ENCODE measurements around the gene GJC1. TPM values are rescaled to one million over a fixed set of nuclear protein-coding genes. Genes with fewer than 3 reads are reported as not detected.
A peak's percentile ranks its signal among the peaks of the same experiment; 100 is the strongest.

GJC1 gene
- total and polyA plus RNA-seq, 2 donors from 2014 or later: 1.8 to 6.5 TPM

- TF ChIP-seq, protein P1, sequence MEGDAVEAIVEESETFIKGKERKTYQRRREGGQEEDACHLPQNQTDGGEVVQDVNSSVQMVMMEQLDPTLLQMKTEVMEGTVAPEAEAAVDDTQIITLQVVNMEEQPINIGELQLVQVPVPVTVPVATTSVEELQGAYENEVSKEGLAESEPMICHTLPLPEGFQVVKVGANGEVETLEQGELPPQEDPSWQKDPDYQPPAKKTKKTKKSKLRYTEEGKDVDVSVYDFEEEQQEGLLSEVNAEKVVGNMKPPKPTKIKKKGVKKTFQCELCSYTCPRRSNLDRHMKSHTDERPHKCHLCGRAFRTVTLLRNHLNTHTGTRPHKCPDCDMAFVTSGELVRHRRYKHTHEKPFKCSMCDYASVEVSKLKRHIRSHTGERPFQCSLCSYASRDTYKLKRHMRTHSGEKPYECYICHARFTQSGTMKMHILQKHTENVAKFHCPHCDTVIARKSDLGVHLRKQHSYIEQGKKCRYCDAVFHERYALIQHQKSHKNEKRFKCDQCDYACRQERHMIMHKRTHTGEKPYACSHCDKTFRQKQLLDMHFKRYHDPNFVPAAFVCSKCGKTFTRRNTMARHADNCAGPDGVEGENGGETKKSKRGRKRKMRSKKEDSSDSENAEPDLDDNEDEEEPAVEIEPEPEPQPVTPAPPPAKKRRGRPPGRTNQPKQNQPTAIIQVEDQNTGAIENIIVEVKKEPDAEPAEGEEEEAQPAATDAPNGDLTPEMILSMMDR (IDR thresholded peaks at IDR 0.05; ENCODE audit: borderline replicate concordance, extremely low read depth, insufficient read depth): no peak
- Histone ChIP-seq H3K27me3 (ENCODE audit: control insufficient read depth, insufficient read depth, low read length) (no peaks in the 10 kb centered on the region), H3K9ac (ENCODE audit: low read length in 3 of 3) (no peak overlapping the region), H3K36me3 (ENCODE audit: control insufficient read depth in 2 of 3, insufficient read depth in 3 of 3, low read length in 3 of 3) (peaks cover 0 to 19% (median 19%) of the 10 kb centered on the region in 3 donors), H3K4me1 (ENCODE audit: control insufficient read depth in 2 of 3, insufficient read depth in 2 of 3, low read depth in 1 of 3, low read length in 3 of 3) (no peaks in the 10 kb centered on the region), H3K4me3 (ENCODE audit: low read length in 3 of 3) (no peak overlapping the region), H3K9me3 (ENCODE audit: control insufficient read depth in 2 of 3, insufficient read depth in 1 of 3, low read length in 3 of 3) (no peaks in the 10 kb centered on the region), H3K27ac (ENCODE audit: low read depth in 2 of 2, low read length in 2 of 2) (no peak overlapping the region)
- FAIRE-seq (no peak), DNase-seq (no peak)
- intact Hi-C loops (cut with DNase I): no loop called here
Observed at GRCh38 chr17:44848961-44849489, 18.9 kb upstream of the GJC1 start.

GRCh38 chr17:44848257-44848795, 18.2 kb upstream of the GJC1 start:
- TF ChIP-seq, protein P1 (IDR thresholded peaks at IDR 0.05; ENCODE audit: borderline replicate concordance, extremely low read depth, insufficient read depth): no peak
- Histone ChIP-seq H3K4me3 (ENCODE audit: low read length in 3 of 3) (no peak overlapping the region), H3K36me3 (ENCODE audit: control insufficient read depth in 2 of 3, insufficient read depth in 3 of 3, low read length in 3 of 3) (peaks cover 0 to 14% (median 12%) of the 10 kb centered on the region in 3 donors), H3K9ac (ENCODE audit: low read length in 3 of 3) (no peak overlapping the region), H3K27me3 (ENCODE audit: control insufficient read depth, insufficient read depth, low read length) (no peaks in the 10 kb centered on the region), H3K4me1 (ENCODE audit: control insufficient read depth in 2 of 3, insufficient read depth in 2 of 3, low read depth in 1 of 3, low read length in 3 of 3) (no peaks in the 10 kb centered on the region), H3K27ac (ENCODE audit: low read depth in 2 of 2, low read length in 2 of 2) (no peak overlapping the region), H3K9me3 (ENCODE audit: control insufficient read depth in 2 of 3, insufficient read depth in 1 of 3, low read length in 3 of 3) (no peaks in the 10 kb centered on the region)
- intact Hi-C loops (cut with DNase I): no loop called here
- FAIRE-seq (no peak), DNase-seq (no peak)

DNA sequence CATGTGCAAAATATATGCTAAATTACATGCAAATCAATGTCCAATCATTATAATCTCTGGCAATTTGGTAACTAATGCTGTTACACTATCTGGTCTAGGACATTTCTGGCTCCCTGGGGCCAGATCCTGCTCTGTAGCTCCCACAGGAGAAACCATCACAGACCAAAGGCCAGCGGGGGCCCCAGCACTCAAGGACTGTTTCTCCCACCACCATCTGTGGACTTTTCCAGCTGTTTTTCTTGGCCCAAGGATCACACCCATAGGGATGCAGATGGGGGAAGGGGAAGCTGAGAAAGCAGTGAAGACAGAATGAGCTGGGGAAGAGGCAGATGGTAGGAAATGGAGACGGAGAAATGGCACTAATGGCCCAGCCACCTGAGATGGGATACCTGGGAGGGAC, 17.5 kb upstream of the GJC1 start, which contains the start of gene HIGD1B:
TSS of gene HIGD1B (plus strand) at position 298 of the 400 bp plus-strand sequence. CDS start 270 bp downstream, outside the sequence.
- Histone ChIP-seq H3K27ac (ENCODE audit: low read depth in 2 of 2, low read length in 2 of 2) (no peak within 1 kb of the TSS), H3K36me3 (ENCODE audit: control insufficient read depth in 2 of 3, insufficient read depth in 3 of 3, low read length in 3 of 3) (peaks cover 0 to 10% (median 8%) of the 10 kb centered on the region in 3 donors), H3K4me1 (ENCODE audit: control insufficient read depth in 2 of 3, insufficient read depth in 2 of 3, low read depth in 1 of 3, low read length in 3 of 3) (no peaks in the 10 kb centered on the region), H3K9me3 (ENCODE audit: control insufficient read depth in 2 of 3, insufficient read depth in 1 of 3, low read length in 3 of 3) (no peaks in the 10 kb centered on the region), H3K9ac (ENCODE audit: low read length in 3 of 3) (no peak within 1 kb of the TSS), H3K27me3 (ENCODE audit: control insufficient read depth, insufficient read depth, low read length) (no peaks in the 10 kb centered on the region), H3K4me3 (ENCODE audit: low read length in 3 of 3) (no peak within 1 kb of the TSS)
- no peak for FAIRE-seq
- TF ChIP-seq, protein P1 (IDR thresholded peaks at IDR 0.05; ENCODE audit: borderline replicate concordance, extremely low read depth, insufficient read depth): no peak
- DNase-seq: peak in 1 of 5 donors; percentile 56
- intact Hi-C loops (cut with DNase I): no loop called here
